Hematopoietic multipotent progenitor cell treated with erythropoietin and hydrocortisone succinate and interleukin-3 and kit ligand, for 8 days (in vitro differentiated cells): ENCODE measurements around the gene LCN2.

Source experiments
- DNase-seq: peaks from one replicate; pipeline ENCODE4 v3.0.0-alpha.2; 2015

LCN2 gene

DNA sequence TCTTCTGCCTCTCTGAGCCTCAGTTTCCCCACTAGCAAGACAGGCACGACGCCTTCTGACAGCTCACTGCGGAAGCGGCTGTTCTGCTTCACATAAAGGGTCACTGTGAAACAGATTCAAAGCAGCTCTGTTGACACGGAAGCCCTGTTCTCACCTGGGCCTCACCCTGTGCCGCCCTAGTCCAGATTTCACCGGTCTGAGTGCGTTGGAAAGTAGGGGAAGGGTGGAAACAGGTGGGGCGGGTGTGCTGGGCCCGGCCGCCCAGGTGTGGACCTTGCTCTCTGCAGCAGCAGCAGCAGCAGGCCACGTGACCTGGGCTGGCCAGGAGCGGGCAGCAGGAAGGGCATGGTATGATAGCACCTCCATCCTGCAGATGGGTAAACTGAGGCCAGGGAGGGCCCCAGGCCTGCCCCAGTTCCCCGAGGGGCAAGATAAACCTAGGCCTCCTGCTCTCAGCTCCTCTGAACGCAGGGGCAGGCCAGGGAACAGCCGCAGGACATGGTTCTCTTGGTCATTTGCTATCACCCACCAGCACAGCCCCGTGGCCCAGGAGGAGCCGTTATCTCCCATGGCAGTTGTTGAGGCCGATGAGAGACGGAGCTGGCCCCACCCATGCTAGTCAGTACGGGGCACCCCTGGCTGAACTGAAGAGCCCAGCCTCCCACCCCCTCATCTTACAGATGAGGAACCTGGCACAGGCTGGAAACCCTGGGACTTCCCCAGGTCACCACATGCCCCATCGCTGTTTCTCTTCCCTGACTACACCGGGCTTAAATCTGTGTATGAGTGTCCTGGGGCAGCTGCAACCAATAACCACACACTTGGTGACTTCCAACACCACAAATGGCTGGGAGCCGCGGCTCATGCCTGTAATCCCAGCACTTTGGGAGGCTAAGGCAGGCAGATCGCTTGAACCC is 33.8 kb upstream of the LCN2 start:
- peak; percentile 99 for DNase-seq

DNA sequence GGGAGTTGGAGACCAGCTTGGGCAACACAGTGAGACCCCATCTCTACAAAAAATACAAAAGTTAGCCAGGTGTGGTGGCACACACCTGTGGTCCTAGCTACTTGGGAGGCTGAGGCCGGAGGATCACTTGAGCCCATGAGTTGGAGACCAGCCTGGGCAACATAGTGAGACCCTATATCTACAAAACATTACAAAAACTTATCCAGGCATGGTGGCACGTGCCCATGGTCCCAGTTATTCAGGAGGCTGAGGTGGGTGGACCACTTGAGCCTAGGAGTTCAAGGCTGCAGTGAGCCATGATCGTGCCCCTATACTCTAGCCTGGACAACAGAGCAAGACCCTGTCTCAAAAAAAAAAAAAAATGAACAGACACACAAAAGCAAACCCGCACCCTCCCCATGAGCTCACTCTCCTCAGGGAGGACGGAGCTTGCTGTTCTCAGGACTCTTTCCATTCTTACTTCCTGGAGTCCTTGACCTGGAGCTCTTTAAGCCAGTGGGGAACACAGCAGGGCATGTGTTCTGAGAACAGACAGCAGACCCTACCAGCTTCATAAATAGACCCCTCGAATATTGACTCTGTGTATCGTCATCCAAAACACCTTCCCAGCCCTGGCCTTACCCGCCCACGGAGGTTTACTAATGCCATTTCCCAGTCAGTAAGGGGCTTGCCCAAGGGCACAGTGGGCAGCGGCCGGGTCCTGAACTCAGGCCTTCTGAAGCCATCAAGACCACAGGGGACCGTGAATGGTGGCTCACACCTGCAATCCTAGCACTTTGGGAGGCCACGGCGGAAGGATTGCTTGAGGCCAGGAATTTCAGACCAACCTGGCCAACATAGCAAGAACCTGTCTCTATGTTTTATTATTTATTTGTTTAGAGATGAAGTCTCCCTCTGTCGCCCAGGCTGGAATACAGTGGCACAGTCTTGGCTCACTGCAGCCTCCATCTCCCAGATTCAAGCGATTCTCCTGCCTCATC is 32.9 kb upstream of the LCN2 start:
- peak; percentile 13 for DNase-seq

GRCh38 chr9:128117613-128118471 is 31.4 kb upstream of the LCN2 start:
- DNase-seq = peak; percentile 92

- no peak for DNase-seq
Observed at GRCh38 chr9:128118472-128118857, 30.8 kb upstream of the LCN2 start.

DNA sequence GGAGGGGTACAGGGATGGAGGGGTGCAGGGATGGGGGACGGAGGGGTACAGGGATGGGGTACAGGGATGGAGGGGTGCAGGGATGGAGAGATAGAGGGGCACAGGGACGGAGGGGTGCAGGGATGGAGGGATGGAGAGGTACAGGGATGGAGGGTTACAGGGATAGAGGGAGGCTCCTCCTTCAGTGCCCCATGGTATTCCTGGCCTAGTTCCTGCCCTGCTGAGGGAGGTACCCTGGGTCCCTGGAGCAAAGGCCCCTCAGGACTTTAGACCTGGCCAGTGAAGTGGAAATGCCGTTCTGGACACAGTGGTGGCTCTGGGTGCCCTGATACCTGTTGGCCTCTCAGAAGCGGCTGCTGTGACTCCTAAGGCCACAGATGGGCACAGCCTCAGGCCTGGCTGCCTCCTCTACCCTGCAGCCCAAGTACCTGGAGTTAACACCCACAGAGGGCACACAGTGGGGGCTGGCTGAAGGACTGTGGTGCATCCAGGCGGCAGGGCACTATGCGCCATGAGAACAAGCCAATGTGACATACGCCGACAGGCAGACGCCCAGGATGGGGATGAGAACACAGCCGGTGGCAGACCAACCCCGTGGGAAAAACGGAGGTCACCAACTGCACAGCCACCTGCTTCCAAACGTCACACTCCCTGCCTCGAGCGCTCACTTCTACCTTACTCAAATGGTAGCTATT is 30.1 kb upstream of the LCN2 start:
- no peak for DNase-seq

DNA sequence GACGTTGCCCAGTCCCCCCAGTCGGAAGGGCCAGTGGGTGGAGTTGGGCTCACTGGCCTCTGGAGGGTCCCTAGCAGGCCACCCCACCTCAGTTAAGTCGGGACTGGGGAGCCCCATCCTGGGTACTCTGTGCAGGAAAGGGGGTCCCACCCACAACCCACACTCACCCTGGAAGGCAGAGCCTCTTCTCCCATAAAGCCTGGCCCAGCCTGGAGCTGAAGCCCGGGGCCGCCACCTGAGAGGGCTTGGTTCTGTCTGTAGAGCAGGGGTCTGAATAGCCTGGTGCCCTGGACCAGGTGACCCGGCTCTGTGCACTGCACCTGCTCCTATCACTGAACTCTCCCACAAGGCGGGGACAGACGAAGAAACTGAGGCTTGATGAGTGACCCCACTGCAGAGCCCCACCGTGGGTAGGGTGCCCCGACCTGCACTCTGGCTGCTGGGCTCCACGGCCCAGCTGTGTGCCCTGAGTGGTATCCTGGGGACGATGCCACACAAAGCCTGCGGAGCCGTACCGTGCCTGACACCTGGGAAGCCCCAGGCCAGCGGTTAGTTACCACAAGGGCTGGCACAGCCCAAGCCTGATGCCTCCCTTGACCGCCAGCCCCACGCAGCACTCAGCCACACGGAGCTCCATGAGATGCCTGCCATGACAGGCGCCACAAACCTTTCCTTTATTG is 29.1 kb upstream of the LCN2 start:
- no peak for DNase-seq

DNA sequence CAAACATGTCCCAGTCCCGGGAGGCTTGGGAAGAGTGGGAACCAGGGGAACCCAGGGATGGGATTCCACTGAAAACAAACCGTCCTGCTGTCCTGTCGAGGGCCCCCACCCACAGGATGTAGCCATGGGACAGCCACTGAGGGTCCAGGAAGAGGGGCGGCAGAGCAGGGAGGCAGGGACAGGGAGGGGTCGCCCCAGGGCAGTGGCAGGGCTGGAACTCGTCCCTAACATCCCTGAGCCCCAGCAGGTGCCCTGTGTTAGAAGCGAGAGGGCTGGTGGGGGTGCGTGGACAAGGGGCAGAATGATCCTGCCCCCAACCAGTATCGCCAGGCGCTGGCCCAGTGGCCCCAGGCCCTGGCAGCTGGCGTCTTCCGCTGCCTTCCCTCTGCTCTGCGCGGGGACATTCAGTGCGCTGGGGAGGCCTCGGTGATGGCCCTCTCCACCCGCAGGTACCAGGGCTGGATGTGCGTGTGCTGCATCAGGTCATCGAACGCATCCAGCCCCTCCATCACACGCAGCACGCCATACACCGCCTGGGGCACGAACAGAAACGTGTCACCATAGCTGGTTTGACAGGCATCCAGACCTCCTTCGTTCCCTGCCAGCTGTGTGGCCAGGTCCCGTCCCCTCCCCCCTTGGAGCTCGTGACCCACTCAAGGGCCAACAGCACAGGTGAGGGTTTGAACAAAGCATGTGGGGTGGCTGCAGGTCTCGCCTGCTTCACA is 28.4 kb upstream of the LCN2 start:
- DNase-seq = no peak

DNA sequence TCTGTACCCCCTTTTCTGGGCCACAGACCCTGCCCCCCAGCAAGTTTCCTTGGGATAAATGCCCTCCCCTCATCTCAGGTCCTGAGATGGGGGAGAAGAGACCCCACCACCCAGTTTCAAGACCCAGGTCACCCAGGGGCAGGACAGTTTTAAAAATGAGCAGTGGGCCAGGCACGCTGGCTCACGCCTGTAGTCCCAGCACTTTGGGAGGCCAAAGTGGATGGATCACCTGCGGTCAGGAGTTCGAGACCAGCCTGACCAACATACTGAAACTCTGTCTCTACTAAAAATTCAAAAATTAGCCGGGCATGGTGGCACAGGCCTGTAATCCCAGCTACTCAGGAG is 27.8 kb upstream of the LCN2 start:
- DNase-seq = no peak

GRCh38 chr9:128121924-128122808 is 27.1 kb upstream of the LCN2 start:
- DNase-seq = no peak

- no peak for DNase-seq
Observed at GRCh38 chr9:128122809-128123175, 26.5 kb upstream of the LCN2 start.

- no peak for DNase-seq
Observed at GRCh38 chr9:128123451-128124080, 25.7 kb upstream of the LCN2 start.

GRCh38 chr9:128124451-128124850 is 24.8 kb upstream of the LCN2 start:
- no peak for DNase-seq

GRCh38 chr9:128124873-128125579 is 24.2 kb upstream of the LCN2 start:
- peak; percentile 75 for DNase-seq

- no peak for DNase-seq
Observed at GRCh38 chr9:128125580-128126354, 23.5 kb upstream of the LCN2 start.

DNA sequence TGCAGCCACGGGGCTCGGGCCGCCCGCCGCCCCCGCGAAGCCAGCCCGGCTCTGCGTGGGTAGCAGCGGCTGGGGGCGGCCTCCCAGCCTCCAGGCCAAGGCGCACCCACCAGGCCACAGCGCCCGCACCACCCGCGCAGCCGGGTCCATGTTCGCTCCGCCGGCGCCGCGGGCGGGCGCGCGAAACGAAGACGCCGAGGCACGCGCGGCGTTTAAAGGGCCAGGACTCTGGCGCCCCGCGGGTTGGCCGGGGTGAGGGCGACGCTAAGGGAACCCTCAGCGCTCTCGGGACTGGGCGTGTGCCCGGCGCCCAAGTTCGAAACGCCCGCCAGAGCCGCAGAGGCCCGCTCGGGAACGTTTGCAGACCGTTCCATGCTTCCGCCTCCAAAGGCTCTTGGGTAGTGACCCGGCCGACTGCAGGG is 21.7 kb upstream of the LCN2 start, which contains the start of gene PTGES2:
Gene PTGES2, minus strand, starts transcription at position 162 of the 422 bp plus-strand sequence. Its CDS starts 12 bp downstream, at position 150.
- peak; percentile 87 for DNase-seq

- DNase-seq = peak; percentile 92
Observed at GRCh38 chr9:128127990-128128835, 21.0 kb upstream of the LCN2 start.
